CD8-positive, alpha-beta memory T cell (primary cell): Measurements from ENCODE around the gene EPHA3. TPM values are rescaled to one million over a fixed set of nuclear protein-coding genes. Genes with fewer than 3 reads are reported as not detected.

Source experiments
- CTCF ChIA-PET: fragments of 350-600 bp; sonication (Branson Sonifier 250); formaldehyde crosslinking; loops from one replicate; lab custom pipeline; 2021; ENCODE audit warnings: antibody characterized with exemption; lab: Charles Lee
- POLR2A ChIA-PET: fragments of 350-600 bp; sonication (Branson Sonifier 250); formaldehyde crosslinking; loops from one replicate; lab custom pipeline; 2021; ENCODE audit warnings: antibody characterized with exemption; lab: Charles Lee
- DNase-seq, 5 donors: peaks; one replicate each; pipeline versions ENCODE4 v3.0.0 to v3.0.0-alpha.2; 2020 to 2022; ENCODE audit warnings: mixed read lengths in 1 of 5
- H3K27ac ChIP-seq: one replicate; pipeline ENCODE4 v1.7.0; 2013; ENCODE audit warnings: low read depth, mild to moderate bottlenecking, low read length, moderate library complexity
- H3K27me3 ChIP-seq: 2 replicates; pipeline ENCODE4 v1.7.0; 2013; ENCODE audit warnings: low read length, mild to moderate bottlenecking; ENCODE audit not compliant: insufficient read depth, poor library complexity, severe bottlenecking
- H3K36me3 ChIP-seq: 2 replicates; pipeline ENCODE4 v1.7.0; 2013; ENCODE audit warnings: mild to moderate bottlenecking, low read length, moderate library complexity; ENCODE audit not compliant: insufficient read depth
- H3K4me1 ChIP-seq: 2 replicates; pipeline ENCODE4 v1.7.0; 2013; ENCODE audit warnings: mild to moderate bottlenecking, low read length, moderate library complexity; ENCODE audit not compliant: insufficient read depth
- H3K4me3 ChIP-seq: 2 replicates; pipeline ENCODE4 v1.7.0; 2013; ENCODE audit warnings: mild to moderate bottlenecking, low read length
- H3K9me3 ChIP-seq: 2 replicates; pipeline ENCODE4 v1.7.0; 2013; ENCODE audit warnings: mild to moderate bottlenecking, low read length
- H3K27ac Mint-ChIP-seq, 8 donors: one replicate each; pipeline ENCODE4 v1.8.0; 2020 to 2021; ENCODE audit warnings: mixed read lengths in 8 of 8, mild to moderate bottlenecking in 6 of 8, inconsistent platforms in 3 of 8, moderate library complexity in 3 of 8
- H3K27me3 Mint-ChIP-seq, 2 donors: one replicate each; pipeline ENCODE4 v1.8.0; 2020 to 2021; ENCODE audit warnings: mixed read lengths in 2 of 2, mild to moderate bottlenecking in 1 of 2, moderate library complexity in 1 of 2
- H3K36me3 Mint-ChIP-seq, 3 donors: one replicate each; pipeline ENCODE4 v1.8.0; 2020 to 2021; ENCODE audit warnings: mixed read lengths in 3 of 3, inconsistent platforms in 1 of 3, mild to moderate bottlenecking in 1 of 3
- H3K4me1 Mint-ChIP-seq, 3 donors: one replicate each; pipeline ENCODE4 v1.8.0; 2020 to 2021; ENCODE audit warnings: mixed read lengths in 3 of 3, inconsistent platforms in 1 of 3, mild to moderate bottlenecking in 1 of 3
- H3K4me3 Mint-ChIP-seq, 7 donors: one replicate each; pipeline ENCODE4 v1.8.0; 2020 to 2021; ENCODE audit warnings: mixed read lengths in 7 of 7, mild to moderate bottlenecking in 6 of 7, moderate library complexity in 4 of 7, inconsistent platforms in 2 of 7
- H3K9me3 Mint-ChIP-seq, 5 donors: one replicate each; pipeline ENCODE4 v1.8.0; 2020 to 2022; ENCODE audit warnings: mixed read lengths in 5 of 5, mild to moderate bottlenecking in 3 of 5, moderate library complexity in 2 of 5, inconsistent platforms in 1 of 5
- polyA plus RNA-seq: library from polyadenylated mRNA; unstranded; fragments of 300-500 nt; fragmentation: Illumina TruSeq; gene quantifications from one replicate; pipeline ENCODE4 v1.2.3, GENCODE V29; 2021
- total RNA-seq, 2 experiments: library from RNA; stranded (reverse); gene quantifications; one replicate each; pipeline ENCODE4 v1.2.3, GENCODE V29; 2021

The EPHA3 gene
- total and polyA plus RNA-seq, 3 experiments from 2014 or later = not detected

- Histone ChIP-seq H3K27ac (no peak overlapping the region), H3K4me3 (no peak overlapping the region), H3K36me3 (no peaks in the 10 kb centered on the region), H3K27me3 (no peaks in the 10 kb centered on the region), H3K4me1 (no peaks in the 10 kb centered on the region), H3K9me3 (no peaks in the 10 kb centered on the region)
- no peaks in the 10 kb centered on the region for H3K36me3 Mint-ChIP-seq
- ChIA-PET CTCF (no interaction called here), POLR2A (no interaction called here)
- no peaks in the 10 kb centered on the region for H3K4me1 Mint-ChIP-seq
- H3K9me3 Mint-ChIP-seq = peaks cover 6 to 37% (median 22%) of the 10 kb centered on the region in 5 donors
- DNase-seq = no peak
- H3K4me3 Mint-ChIP-seq = no peak overlapping the region
- no peaks in the 10 kb centered on the region for H3K27me3 Mint-ChIP-seq
- H3K27ac Mint-ChIP-seq = no peak overlapping the region
These were observed 344.6 kb downstream of the EPHA3 start for GRCh38 chr3:89452066-89452465.

- Mint-ChIP-seq H3K36me3 (no peaks in the 10 kb centered on the region), H3K4me3 (no peak overlapping the region), H3K4me1 (no peaks in the 10 kb centered on the region), H3K27me3 (no peaks in the 10 kb centered on the region), H3K9me3 (peaks cover 6 to 36% (median 23%) of the 10 kb centered on the region in 5 donors), H3K27ac (no peak overlapping the region)
- no peaks in the 10 kb centered on the region for H3K36me3 ChIP-seq
- ChIA-PET CTCF (no interaction called here), POLR2A (no interaction called here)
- H3K4me1 ChIP-seq = no peaks in the 10 kb centered on the region
- no peak for DNase-seq
- H3K27ac ChIP-seq = no peak overlapping the region
- no peaks in the 10 kb centered on the region for H3K9me3 ChIP-seq
- H3K27me3 ChIP-seq = no peaks in the 10 kb centered on the region
- no peak overlapping the region for H3K4me3 ChIP-seq
These were observed 347.8 kb downstream of the EPHA3 start for GRCh38 chr3:89455240-89455639.

- no peak for DNase-seq
- no peak overlapping the region for H3K27ac ChIP-seq
- H3K27me3 ChIP-seq = no peaks in the 10 kb centered on the region
- ChIA-PET CTCF (no interaction called here), POLR2A (no interaction called here)
- no peaks in the 10 kb centered on the region for H3K36me3 ChIP-seq
- H3K9me3 Mint-ChIP-seq = peaks cover 2 to 13% (median 6%) of the 10 kb centered on the region in 5 donors
- no peaks in the 10 kb centered on the region for H3K27me3 Mint-ChIP-seq
- H3K4me1 Mint-ChIP-seq = no peaks in the 10 kb centered on the region
- no peaks in the 10 kb centered on the region for H3K4me1 ChIP-seq
- H3K4me3 ChIP-seq = no peak overlapping the region
- H3K36me3 Mint-ChIP-seq = no peaks in the 10 kb centered on the region
- no peak overlapping the region for H3K27ac Mint-ChIP-seq
- no peaks in the 10 kb centered on the region for H3K9me3 ChIP-seq
- no peak overlapping the region for H3K4me3 Mint-ChIP-seq
These were observed 360.5 kb downstream of the EPHA3 start for GRCh38 chr3:89467898-89468363.

GRCh38 chr3:89472101-89472500, 364.7 kb downstream of the EPHA3 start:
- Histone ChIP-seq H3K27me3 (no peaks in the 10 kb centered on the region), H3K36me3 (no peaks in the 10 kb centered on the region), H3K4me1 (no peaks in the 10 kb centered on the region), H3K4me3 (no peak overlapping the region), H3K27ac (no peak overlapping the region), H3K9me3 (no peaks in the 10 kb centered on the region)
- DNase-seq = no peak
- Mint-ChIP-seq H3K9me3 (peaks cover 4 to 15% (median 8%) of the 10 kb centered on the region in 5 donors), H3K4me3 (no peak overlapping the region), H3K4me1 (no peaks in the 10 kb centered on the region), H3K27ac (no peak overlapping the region), H3K36me3 (no peaks in the 10 kb centered on the region), H3K27me3 (no peaks in the 10 kb centered on the region)
- ChIA-PET POLR2A (no interaction called here), CTCF (no interaction called here)

- POLR2A ChIA-PET = no interaction called here
- Histone ChIP-seq H3K27me3 (no peaks in the 10 kb centered on the region), H3K4me3 (no peak overlapping the region), H3K9me3 (no peaks in the 10 kb centered on the region), H3K27ac (no peak overlapping the region), H3K36me3 (no peaks in the 10 kb centered on the region), H3K4me1 (no peaks in the 10 kb centered on the region)
- H3K9me3 Mint-ChIP-seq = peaks cover 2 to 15% (median 6%) of the 10 kb centered on the region in 5 donors
- H3K4me1 Mint-ChIP-seq = no peaks in the 10 kb centered on the region
- no peaks in the 10 kb centered on the region for H3K27me3 Mint-ChIP-seq
- H3K27ac Mint-ChIP-seq = no peak overlapping the region
- no peak overlapping the region for H3K4me3 Mint-ChIP-seq
- no peak for DNase-seq
- CTCF ChIA-PET = no interaction called here
- H3K36me3 Mint-ChIP-seq = no peaks in the 10 kb centered on the region
These were observed 367.1 kb downstream of the EPHA3 start for GRCh38 chr3:89474333-89475130.

- Mint-ChIP-seq H3K36me3 (no peaks in the 10 kb centered on the region), H3K27me3 (no peaks in the 10 kb centered on the region)
- POLR2A ChIA-PET = no interaction called here
These were observed 381.6 kb downstream of the EPHA3 start for GRCh38 chr3:89488800-89489580.

GRCh38 chr3:89490129-89490528, 382.7 kb downstream of the EPHA3 start:
- CTCF ChIA-PET = no interaction called here
- H3K9me3 Mint-ChIP-seq = peaks cover 2 to 24% (median 9%) of the 10 kb centered on the region in 5 donors

More at GRCh38 chr3:89488800-89489580, 381.6 kb downstream of the EPHA3 start:
- no peak overlapping the region for H3K27ac Mint-ChIP-seq
- CTCF ChIA-PET = no interaction called here
- H3K9me3 Mint-ChIP-seq = peaks cover 2 to 24% (median 12%) of the 10 kb centered on the region in 5 donors
- H3K4me3 Mint-ChIP-seq = no peak overlapping the region
- H3K36me3 ChIP-seq = no peaks in the 10 kb centered on the region
- no peak overlapping the region for H3K4me3 ChIP-seq
- no peaks in the 10 kb centered on the region for H3K4me1 ChIP-seq
- no peaks in the 10 kb centered on the region for H3K9me3 ChIP-seq
- H3K27me3 ChIP-seq = no peaks in the 10 kb centered on the region
- DNase-seq = no peak
- no peak overlapping the region for H3K27ac ChIP-seq
- H3K4me1 Mint-ChIP-seq = no peaks in the 10 kb centered on the region

GRCh38 chr3:89494734-89495133, 387.3 kb downstream of the EPHA3 start:
- DNase-seq = no peak
- no peaks in the 10 kb centered on the region for H3K36me3 Mint-ChIP-seq
- H3K4me1 Mint-ChIP-seq = no peaks in the 10 kb centered on the region
- Histone ChIP-seq H3K36me3 (no peaks in the 10 kb centered on the region), H3K27ac (no peak overlapping the region), H3K4me1 (no peaks in the 10 kb centered on the region), H3K9me3 (no peaks in the 10 kb centered on the region), H3K4me3 (no peak overlapping the region), H3K27me3 (no peaks in the 10 kb centered on the region)
- ChIA-PET CTCF (no interaction called here), POLR2A (no interaction called here)
- H3K27me3 Mint-ChIP-seq = no peaks in the 10 kb centered on the region
- H3K9me3 Mint-ChIP-seq = peaks cover 2 to 26% (median 8%) of the 10 kb centered on the region in 5 donors
- no peak overlapping the region for H3K27ac Mint-ChIP-seq
- H3K4me3 Mint-ChIP-seq = no peak overlapping the region

More at GRCh38 chr3:89490129-89490528, 382.7 kb downstream of the EPHA3 start:
- no peak for DNase-seq
- Mint-ChIP-seq H3K27ac (no peak overlapping the region), H3K4me3 (no peak overlapping the region), H3K36me3 (no peaks in the 10 kb centered on the region), H3K4me1 (no peaks in the 10 kb centered on the region), H3K27me3 (no peaks in the 10 kb centered on the region)
- no peak overlapping the region for H3K27ac ChIP-seq
- POLR2A ChIA-PET = no interaction called here
- no peaks in the 10 kb centered on the region for H3K27me3 ChIP-seq
- H3K9me3 ChIP-seq = no peaks in the 10 kb centered on the region
- no peaks in the 10 kb centered on the region for H3K36me3 ChIP-seq
- H3K4me1 ChIP-seq = no peaks in the 10 kb centered on the region
- H3K4me3 ChIP-seq = no peak overlapping the region
